AG10803 (cell line): ENCODE measurements around the gene GTF2F2.

Experiments
- DNase-seq: peaks from one replicate; pipeline ENCODE4 v3.0.0; 2010; ENCODE audit warnings: low read depth
- H3K4me3 ChIP-seq: 2 replicates; pipeline ENCODE4 v1.5.1; 2011; ENCODE audit warnings: mild to moderate bottlenecking, low read length, control low read depth
- CTCF ChIP-seq: conservative IDR thresholded peaks from 2 replicates; pipeline ENCODE4 v1.5.1; 2011; ENCODE audit warnings: mild to moderate bottlenecking, low read length, control low read depth, inconsistent platforms

GTF2F2 gene

GRCh38 chr13:45205124-45205523 lies 84.8 kb downstream of the GTF2F2 start:
- no peak for DNase-seq
- no peak overlapping the region for H3K4me3 ChIP-seq
- TF ChIP-seq CTCF, result no peak

GRCh38 chr13:45206340-45206739 lies 86.0 kb downstream of the GTF2F2 start:
- peak; percentile 93 for DNase-seq
- no peak overlapping the region for H3K4me3 ChIP-seq
- TF ChIP-seq CTCF, result no peak

- no peak for TF ChIP-seq CTCF
- no peak overlapping the region for H3K4me3 ChIP-seq
- no peak for DNase-seq
These were observed 87.0 kb downstream of the GTF2F2 start for GRCh38 chr13:45207319-45207718.

- DNase-seq, result no peak
- no peak overlapping the region for H3K4me3 ChIP-seq
- TF ChIP-seq CTCF, result no peak
These were observed 87.8 kb downstream of the GTF2F2 start for GRCh38 chr13:45208132-45208531.

- DNase-seq, result peak; percentile 34
- no peak for TF ChIP-seq CTCF
- no peak overlapping the region for H3K4me3 ChIP-seq
These were observed 88.9 kb downstream of the GTF2F2 start for GRCh38 chr13:45209229-45209628.

- DNase-seq, result peak; percentile 44
- no peak overlapping the region for H3K4me3 ChIP-seq
- no peak for TF ChIP-seq CTCF
These were observed 95.2 kb downstream of the GTF2F2 start for GRCh38 chr13:45215392-45216077.

- DNase-seq, result no peak
- H3K4me3 ChIP-seq, result no peak overlapping the region
- TF ChIP-seq CTCF, result no peak
These were observed 95.9 kb downstream of the GTF2F2 start for GRCh38 chr13:45216193-45216592.
